HG02763 (cell line): ENCODE measurements around the gene TXNRD2.

Experiments
- ATAC-seq: cut with Tn5 transposase; IDR thresholded peaks from one replicate; pipeline ENCODE4 v1.9.1; 2021; ENCODE audit warnings: mild to moderate bottlenecking, moderate library complexity; ENCODE audit not compliant: unreplicated experiment

TXNRD2 gene

GRCh38 chr22:19941365-19942082, at the start of gene TXNRD2, which contains the start of gene COMT:
Gene TXNRD2 (minus strand): TSS chr22:19941818. CDS start chr22:19941803, 15 bp downstream.
Gene COMT (plus strand): TSS chr22:19941772. CDS start chr22:19962527, 20,755 bp downstream.
- ATAC-seq: peak; percentile 77

DNA sequence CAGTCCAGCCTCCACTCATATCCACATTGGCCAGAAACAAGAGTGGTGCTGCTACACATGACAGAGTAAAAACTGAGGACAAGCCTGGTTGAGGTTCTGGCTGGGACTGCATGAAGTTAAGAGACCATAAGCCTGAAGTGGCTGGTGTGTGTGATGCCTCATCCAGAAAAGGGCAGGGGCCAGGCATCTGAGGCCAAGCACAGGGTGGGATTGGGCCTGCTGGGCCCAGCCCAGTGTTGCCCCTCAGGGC, 49.7 kb upstream of the TXNRD2 start:
- no peak for ATAC-seq

GRCh38 chr22:19990609-19991394, 49.2 kb upstream of the TXNRD2 start:
- no peak for ATAC-seq

DNA sequence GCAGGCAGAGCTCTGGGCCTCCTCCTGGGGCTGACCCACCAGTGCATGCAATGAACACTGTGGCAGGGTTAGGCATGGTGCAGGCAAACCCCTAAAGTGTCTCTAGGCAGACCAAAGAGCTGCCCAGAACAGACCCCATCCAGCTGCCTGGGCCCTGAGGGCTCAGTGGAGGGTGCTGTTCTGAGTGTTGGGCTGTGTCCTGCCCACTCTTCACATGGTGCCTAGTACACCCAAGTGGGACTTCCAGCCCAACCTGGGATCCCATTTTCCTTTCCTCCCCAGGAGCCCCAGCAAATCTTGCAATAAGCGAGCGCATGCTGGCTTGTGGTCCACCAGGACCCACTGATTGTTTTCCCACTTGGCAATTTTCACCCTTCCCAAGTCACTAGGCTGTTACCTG, 48.6 kb upstream of the TXNRD2 start:
- no peak for ATAC-seq

DNA sequence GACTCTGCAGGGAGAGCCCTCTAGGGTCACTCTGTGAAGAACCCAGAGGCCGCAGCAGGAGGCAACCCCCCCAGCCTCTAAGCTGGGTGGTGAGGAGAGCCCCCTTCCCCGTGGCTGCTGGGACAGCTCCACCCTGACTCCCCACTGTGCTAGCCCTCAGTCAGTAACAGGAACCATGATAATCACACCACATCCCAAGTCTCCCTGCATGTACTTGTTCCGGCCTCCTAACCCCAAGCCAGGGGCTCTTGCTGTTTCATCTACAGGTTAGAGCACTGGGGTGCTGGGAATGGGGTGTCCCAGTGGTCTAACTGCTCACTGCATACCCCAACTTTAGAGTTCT, 48.1 kb upstream of the TXNRD2 start:
- no peak for ATAC-seq

GRCh38 chr22:19988965-19989724, 47.5 kb upstream of the TXNRD2 start:
- ATAC-seq: no peak

DNA sequence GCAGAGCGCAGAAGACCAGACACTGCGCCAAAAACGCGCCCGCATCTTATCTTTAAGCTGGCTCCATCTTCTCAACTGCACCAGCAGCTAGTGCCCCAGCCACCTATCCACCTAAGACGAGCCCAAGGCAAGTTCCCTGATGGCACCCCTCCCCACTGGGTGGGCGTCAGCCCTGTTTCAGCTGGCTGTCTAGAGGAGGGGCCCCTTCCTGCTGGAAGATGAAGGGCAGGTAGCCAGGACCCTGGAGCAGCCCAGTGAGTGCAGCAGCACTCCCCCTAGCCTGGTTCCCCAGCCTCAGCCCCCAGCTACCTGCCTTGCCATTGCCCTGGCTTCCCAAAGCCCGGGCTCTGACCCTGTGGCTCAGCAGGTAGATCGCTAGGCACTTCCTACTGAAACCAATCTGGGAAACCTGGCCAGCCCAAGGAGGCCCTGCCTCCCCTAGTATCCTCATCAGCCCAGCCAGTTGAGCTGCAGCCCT, 46.8 kb upstream of the TXNRD2 start:
- no peak for ATAC-seq

GRCh38 chr22:19987394-19988306, 46.0 kb upstream of the TXNRD2 start:
- no peak for ATAC-seq

DNA sequence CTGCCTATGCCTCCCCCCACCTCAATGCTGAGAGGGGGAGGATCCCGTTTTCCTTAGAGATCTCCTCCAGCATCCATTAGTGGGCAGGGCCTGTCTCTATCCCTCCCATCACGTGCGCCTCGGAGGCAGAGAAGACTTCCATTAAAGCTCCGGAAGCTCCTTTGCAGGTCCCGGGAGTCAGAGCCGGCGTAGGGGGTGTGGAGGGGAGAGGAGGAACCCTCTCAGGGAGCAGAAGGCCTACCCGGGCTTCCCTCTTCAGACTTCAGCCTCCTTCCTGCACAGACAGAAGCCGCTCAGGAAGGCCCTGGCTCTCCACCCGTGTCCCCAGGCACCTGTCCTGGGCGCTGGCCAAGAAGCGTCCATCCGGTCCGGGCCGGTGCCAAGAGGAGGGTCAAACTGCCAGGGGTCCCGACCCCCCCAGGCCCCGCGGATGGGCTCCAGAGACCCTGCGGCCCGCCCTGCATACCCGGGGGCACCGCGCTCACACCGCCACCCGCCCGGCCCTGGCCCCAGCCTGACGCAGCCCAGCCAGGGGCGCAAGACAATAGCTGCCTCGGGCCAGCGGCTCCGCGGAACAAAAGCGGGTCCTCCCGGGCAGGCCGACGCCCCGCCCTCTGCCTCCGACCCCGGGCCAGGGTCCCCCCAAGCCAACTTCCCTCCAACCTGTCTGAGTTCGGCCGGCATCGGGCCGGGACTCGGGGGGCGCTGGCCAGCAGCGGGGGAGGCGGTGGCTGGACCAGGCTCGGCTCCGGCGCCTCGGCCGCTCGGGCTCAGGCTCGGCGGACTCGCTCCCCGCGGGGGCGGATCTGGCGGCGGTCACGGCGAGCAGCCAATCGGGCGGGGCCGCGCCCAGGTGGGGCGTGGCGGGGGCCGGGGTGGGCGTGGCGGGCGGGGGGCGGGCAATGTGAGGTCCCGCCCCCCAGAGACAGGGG, 45.1 kb upstream of the TXNRD2 start:
- ATAC-seq: no peak

GRCh38 chr22:19986011-19986409, 44.4 kb upstream of the TXNRD2 start:
- ATAC-seq: no peak

DNA sequence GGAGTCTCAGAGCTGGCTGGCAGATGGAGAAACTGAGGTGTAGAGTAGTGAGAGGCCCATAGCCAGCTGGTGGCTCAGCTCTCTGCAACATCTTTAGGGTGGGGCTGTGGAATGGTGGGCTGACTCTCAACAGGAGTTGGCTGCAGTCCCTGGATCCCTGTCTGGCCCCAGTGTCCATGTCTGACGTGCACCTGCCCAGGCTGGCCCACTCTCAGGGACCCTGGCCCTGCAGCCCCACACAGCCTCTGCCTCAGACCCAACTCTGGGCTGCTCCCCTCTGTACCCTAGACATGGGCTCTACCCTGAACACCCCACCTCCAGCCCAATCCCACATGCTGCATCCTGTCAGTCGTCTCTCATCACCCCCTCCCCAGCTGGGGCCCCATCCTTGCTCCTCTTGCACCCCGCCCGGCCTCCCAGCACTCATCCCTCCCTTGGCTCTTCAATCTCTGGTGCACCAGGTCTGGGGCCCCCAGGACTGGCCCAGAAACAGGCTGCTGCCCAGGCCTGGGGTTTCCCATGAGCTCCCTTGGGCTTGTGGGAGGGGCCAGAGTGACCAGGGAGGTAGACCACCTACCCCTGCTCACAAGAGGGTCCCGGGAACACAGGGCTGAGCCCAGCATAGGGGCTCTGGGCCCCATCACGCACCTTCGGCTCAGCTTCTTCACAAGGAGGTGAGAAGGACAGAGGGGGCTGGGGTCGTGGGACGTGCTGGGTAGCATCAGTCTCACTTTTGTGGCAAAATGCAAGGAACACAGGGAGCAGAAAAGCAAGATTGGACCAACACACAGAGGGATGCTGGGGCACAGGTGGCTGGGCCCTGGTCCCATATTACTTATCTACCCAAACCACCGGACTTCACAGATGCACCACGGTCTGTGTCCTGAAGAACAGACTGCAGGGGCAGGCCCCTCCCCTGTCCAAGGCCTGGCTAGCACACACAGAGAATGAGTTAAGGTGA, 43.5 kb upstream of the TXNRD2 start:
- ATAC-seq: no peak

DNA sequence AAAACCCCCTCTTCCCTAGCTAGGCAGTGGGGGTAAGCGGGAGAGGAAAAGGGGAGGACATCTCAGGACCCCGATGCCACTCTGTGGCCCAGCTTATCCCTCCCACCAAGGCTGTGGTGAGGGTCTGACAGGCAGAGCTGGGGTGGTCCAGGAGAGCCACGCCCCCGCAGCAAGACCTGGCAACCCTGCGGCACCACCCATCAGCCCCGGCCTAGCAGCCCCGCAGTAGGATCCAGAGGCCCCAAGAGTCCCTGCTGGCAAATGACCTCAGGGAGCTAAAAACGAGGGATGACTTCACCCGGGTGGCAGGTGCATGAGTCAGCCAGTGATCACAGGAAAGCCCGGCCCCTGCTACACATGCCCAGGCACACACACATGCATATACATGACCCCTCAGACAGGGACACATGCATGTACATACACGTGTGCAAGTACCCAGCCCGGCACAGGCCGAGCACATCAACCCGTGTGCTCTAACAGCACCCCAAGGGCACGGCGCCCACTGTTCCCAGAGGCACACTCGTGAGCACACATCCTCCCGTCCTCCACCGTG, 42.7 kb upstream of the TXNRD2 start:
- no peak for ATAC-seq

- ATAC-seq: no peak
These were observed 42.1 kb upstream of the TXNRD2 start for GRCh38 chr22:19983741-19984140.

- no peak for ATAC-seq
These were observed 41.5 kb upstream of the TXNRD2 start for GRCh38 chr22:19982991-19983578.

DNA sequence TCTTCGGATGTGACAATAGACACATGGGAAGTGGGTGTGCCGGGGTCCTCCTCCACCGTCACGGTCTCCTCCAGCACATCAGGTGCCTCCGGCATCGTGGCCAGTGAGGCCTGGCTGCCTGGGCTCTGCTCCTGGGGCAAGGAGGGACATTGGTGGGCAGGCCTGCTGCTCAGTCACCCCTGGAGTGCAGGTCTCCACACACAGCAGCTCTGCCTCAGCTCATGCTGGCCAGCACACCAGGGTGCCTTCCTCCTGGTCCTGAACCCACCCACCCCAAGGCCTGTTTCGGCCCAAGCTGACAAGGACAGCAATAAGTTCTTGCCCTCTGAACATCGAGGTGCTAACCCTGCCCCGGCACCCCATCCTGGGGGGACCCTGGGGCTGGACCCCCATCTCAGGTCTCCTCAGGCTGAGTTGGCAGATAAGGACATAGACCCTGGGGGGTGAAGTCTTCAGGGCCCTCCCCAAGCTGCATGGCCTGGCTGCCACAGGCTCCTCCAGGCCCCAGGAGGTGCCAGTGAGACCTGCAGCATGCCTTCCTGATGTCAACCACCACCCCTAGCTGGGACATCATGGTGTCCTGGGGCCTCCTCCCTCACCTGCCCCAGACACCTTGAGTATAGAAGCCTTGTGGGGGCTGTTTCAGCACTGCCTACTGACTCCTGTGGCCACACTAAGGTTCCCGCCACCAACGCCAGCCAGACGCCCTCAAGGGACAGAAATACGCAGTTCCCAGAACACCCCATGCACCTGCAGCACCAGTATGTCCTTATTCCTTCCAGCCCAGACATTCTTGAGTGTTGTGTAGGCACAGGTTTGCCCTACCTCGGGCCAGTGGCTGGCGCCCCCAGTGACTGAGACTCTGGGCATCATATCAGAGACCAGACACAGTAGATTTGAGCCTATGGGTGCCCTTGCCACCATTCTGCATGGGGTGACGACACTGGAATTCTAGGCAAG, 40.6 kb upstream of the TXNRD2 start:
- ATAC-seq: no peak

DNA sequence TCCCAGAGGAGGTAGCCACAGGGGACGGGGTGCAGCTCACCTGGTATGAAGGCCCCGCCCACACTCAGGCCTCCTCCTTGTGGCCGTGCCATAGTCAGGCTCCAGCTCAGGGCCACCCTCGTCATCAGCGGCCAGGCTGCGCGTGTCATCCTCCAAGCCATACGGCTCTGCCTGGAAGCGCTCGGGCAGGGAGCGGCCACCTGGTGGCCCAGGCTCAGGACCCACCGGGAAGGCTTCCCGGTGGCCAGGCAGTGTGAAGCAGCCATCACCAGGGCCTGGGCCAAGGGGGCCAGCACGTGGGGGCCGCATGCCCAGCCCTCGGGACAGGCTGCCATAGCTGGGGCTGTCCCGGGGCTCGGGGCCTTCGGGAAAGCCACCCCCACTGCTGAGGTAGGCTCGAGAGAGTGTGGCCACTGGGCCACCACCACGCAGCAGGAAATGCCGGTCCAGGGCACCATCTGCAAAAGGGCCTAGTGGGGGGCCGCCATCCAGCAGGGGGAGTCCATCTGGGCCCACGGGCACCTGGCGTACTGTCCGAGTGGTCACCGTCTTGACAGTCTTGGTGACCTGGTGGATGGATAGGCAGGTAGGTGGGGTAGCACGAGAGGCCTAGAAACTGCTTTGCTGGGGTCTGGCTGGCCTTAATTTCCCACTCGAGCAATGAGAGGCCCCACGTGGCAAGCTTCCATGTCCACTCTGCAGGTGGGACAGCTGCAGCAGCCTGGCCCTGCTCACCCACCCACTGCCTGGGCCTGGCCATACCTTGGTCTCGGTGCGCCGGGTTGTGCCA, 39.7 kb upstream of the TXNRD2 start:
- ATAC-seq: no peak
